GM18909 (cell line): Measurements from ENCODE around the gene FAM168A.

ENCODE experiments used
- ATAC-seq: cut with Tn5 transposase; IDR thresholded peaks from one replicate; pipeline ENCODE4 v1.9.1; 2021; ENCODE audit warnings: mild to moderate bottlenecking; ENCODE audit not compliant: unreplicated experiment, poor library complexity

The FAM168A gene

GRCh38 chr11:73564903-73565302, 33.0 kb downstream of the FAM168A start:
- ATAC-seq = no peak

- ATAC-seq = no peak
Measured at GRCh38 chr11:73563539-73564200, 34.2 kb downstream of the FAM168A start.

- ATAC-seq = no peak
Measured at GRCh38 chr11:73559743-73560142, 38.2 kb downstream of the FAM168A start.

- ATAC-seq = no peak
Measured at GRCh38 chr11:73556966-73557365, 40.9 kb downstream of the FAM168A start.

GRCh38 chr11:73555615-73556014, 42.3 kb downstream of the FAM168A start:
- ATAC-seq = no peak

GRCh38 chr11:73554671-73555320, 43.1 kb downstream of the FAM168A start:
- no peak for ATAC-seq

GRCh38 chr11:73553266-73553665, 44.6 kb downstream of the FAM168A start:
- ATAC-seq = no peak

- ATAC-seq = no peak
Measured at GRCh38 chr11:73551677-73552076, 46.2 kb downstream of the FAM168A start.

GRCh38 chr11:73549376-73549775, 48.5 kb downstream of the FAM168A start:
- ATAC-seq = no peak

GRCh38 chr11:73547706-73548595, 50.0 kb downstream of the FAM168A start:
- no peak for ATAC-seq

- no peak for ATAC-seq
Measured at GRCh38 chr11:73542175-73542574, 55.7 kb downstream of the FAM168A start.

GRCh38 chr11:73539506-73540084, 58.3 kb downstream of the FAM168A start:
- ATAC-seq = no peak

- ATAC-seq = no peak
Measured at GRCh38 chr11:73538381-73538872, 59.5 kb downstream of the FAM168A start.

GRCh38 chr11:73537969-73538368, 59.9 kb downstream of the FAM168A start:
- ATAC-seq = no peak

- no peak for ATAC-seq
Measured at GRCh38 chr11:73536961-73537360, 61.0 kb downstream of the FAM168A start.

- no peak for ATAC-seq
Measured at GRCh38 chr11:73532310-73532709, 65.6 kb downstream of the FAM168A start.

GRCh38 chr11:73531386-73531785, 66.5 kb downstream of the FAM168A start:
- no peak for ATAC-seq

GRCh38 chr11:73530109-73530508, 67.8 kb downstream of the FAM168A start:
- no peak for ATAC-seq

GRCh38 chr11:73529204-73529530, 68.7 kb downstream of the FAM168A start:
- ATAC-seq = no peak

GRCh38 chr11:73528483-73529203, 69.3 kb downstream of the FAM168A start:
- no peak for ATAC-seq
